WERI-Rb-1 (cell line): Measurements from ENCODE around the gene CDC6.

Experiments used
- DNase-seq: peaks from one replicate; pipeline ENCODE4 v3.0.0-alpha.2; 2020
- H3K27ac ChIP-seq: fragments of 250-450 bp; sonication (Bioruptor Pico); 2 replicates; pipeline ENCODE4 v1.5.1; 2020; ENCODE audit warnings: mild to moderate bottlenecking, moderate library complexity
- H3K27me3 ChIP-seq: fragments of 250-450 bp; sonication (Bioruptor Pico); 2 replicates; pipeline ENCODE4 v1.5.1; 2021; ENCODE audit warnings: mild to moderate bottlenecking, low read depth, moderate library complexity; ENCODE audit not compliant: insufficient read depth, severe bottlenecking
- H3K36me3 ChIP-seq: fragments of 250-450 bp; sonication (Bioruptor Pico); 2 replicates; pipeline ENCODE4 v1.5.1; 2020; ENCODE audit warnings: mild to moderate bottlenecking, moderate library complexity
- H3K4me3 ChIP-seq: 2 replicates; pipeline ENCODE4 v1.5.1; 2011; ENCODE audit warnings: low read depth, mild to moderate bottlenecking, control low read depth, low read length
- H3K9me3 ChIP-seq: fragments of 250-450 bp; sonication (Bioruptor Pico); 2 replicates; pipeline ENCODE4 v1.5.1; 2021; ENCODE audit warnings: mild to moderate bottlenecking, moderate library complexity; ENCODE audit not compliant: severe bottlenecking
- TF ChIP-seq, protein P1 (sequence below): IDR thresholded peaks from 2 replicates; pipeline ENCODE4 v1.5.1; 2011; ENCODE audit warnings: low read depth, mild to moderate bottlenecking, control low read depth, inconsistent platforms, low read length

CDC6 gene

DNA sequence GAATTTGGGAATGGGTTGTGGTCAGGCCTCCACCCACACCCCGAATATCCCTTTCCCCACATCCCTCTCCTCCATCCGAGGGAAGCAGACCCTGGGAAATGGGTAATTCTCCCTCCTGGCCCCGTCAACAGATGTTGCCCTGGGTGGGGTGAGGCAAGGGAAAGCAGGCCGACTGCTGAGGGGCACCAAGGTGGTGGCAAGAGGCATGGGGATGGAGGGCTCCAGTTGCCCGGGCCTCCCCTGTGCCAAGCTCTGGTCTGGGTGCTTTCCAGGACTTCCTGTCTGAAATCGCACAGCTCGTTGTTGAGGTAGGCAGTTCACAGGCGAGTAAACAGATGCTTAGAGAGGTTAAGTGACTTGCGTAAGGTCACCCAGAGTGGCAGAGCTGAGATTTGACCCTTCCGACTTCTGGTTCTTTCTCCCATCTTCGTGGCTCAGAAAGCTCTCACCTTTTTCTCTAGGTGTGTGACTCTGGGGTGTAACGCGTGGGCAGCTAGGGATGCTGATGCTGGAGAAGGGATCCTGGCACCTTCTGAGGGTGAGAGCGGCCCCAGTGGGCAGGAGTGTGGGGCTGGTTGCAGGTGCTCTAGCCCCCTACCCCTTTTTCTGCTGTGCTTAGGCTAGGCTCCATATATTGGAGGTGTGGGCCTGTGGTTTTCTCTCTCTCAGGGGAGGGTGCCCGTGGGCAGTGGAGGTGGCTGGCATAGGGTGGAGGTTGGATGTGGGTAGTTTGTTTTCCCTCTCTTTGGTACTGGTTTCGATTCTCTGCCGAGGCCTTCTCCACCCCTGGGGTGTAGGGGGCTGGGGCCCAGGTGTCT, 38.5 kb downstream of the CDC6 start:
- Histone ChIP-seq H3K4me3 (no peak overlapping the region), H3K27me3 (no peaks in the 10 kb centered on the region), H3K36me3 (peaks cover 5% of the 10 kb centered on the region), H3K27ac (no peak overlapping the region), H3K9me3 (no peaks in the 10 kb centered on the region)
- TF ChIP-seq, protein P1, sequence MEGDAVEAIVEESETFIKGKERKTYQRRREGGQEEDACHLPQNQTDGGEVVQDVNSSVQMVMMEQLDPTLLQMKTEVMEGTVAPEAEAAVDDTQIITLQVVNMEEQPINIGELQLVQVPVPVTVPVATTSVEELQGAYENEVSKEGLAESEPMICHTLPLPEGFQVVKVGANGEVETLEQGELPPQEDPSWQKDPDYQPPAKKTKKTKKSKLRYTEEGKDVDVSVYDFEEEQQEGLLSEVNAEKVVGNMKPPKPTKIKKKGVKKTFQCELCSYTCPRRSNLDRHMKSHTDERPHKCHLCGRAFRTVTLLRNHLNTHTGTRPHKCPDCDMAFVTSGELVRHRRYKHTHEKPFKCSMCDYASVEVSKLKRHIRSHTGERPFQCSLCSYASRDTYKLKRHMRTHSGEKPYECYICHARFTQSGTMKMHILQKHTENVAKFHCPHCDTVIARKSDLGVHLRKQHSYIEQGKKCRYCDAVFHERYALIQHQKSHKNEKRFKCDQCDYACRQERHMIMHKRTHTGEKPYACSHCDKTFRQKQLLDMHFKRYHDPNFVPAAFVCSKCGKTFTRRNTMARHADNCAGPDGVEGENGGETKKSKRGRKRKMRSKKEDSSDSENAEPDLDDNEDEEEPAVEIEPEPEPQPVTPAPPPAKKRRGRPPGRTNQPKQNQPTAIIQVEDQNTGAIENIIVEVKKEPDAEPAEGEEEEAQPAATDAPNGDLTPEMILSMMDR = no peak
- DNase-seq = no peak

DNA sequence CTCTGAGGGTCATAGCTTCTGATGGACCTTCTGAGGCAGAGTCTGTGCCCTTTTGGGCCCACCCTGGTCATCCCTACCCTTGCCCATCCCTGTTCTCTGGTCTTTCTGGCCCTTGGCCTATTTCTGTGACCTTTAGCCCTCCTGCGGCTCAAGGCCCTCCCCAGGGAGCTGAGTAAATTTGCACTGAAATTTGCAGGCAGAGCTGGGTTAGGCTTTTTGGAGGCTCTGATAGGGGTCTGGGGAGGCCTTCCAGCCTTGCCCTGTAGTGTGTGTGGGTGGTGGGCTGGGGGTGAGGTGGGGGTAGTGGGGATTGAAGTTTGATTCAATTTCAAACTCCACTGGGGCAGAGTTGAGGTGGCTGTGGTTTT, 39.1 kb downstream of the CDC6 start:
- Histone ChIP-seq H3K9me3 (no peaks in the 10 kb centered on the region), H3K4me3 (no peak overlapping the region), H3K27ac (no peak overlapping the region), H3K27me3 (no peaks in the 10 kb centered on the region), H3K36me3 (peaks cover 11% of the 10 kb centered on the region)
- TF ChIP-seq, protein P1 = no peak
- no peak for DNase-seq

- DNase-seq = no peak
- Histone ChIP-seq H3K9me3 (no peaks in the 10 kb centered on the region), H3K4me3 (no peak overlapping the region), H3K27me3 (no peaks in the 10 kb centered on the region), H3K36me3 (peaks cover 16% of the 10 kb centered on the region), H3K27ac (no peak overlapping the region)
- TF ChIP-seq, protein P1 = no peak
These were observed 39.6 kb downstream of the CDC6 start for GRCh38 chr17:40327244-40327729.

DNA sequence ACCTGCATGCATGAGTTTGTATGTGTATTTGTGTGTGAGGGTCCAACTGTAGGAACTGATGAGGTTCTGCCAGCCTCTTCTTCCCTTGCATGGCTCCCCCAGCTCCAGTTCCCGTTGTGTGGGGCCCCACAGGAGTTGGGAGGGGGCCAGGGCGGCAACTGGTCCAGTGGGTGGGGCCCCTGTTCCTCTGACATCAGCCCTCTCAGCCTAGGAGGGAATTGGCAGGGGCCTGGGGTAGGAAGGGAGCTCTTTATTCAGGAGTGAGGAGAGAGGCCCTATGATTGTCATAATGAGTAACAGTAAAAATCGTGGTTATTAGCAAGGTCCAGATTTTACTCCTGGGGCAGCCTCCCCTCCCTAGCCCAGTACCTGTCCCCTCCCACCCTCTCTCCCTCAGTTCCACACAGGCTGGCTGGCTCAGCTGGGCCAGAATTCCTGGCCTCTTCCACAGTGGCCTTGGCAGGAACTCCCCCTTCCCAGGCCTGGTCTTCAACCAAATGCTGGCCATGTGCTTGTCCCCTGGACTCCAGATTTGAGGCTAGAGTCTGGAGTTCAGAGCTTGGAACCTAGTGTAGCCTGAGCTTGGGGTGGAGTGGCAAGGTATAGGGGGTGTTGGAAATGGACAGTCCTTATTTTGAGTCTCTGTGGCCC, 40.2 kb downstream of the CDC6 start:
- DNase-seq = no peak
- TF ChIP-seq, protein P1 = no peak
- Histone ChIP-seq H3K4me3 (no peak overlapping the region), H3K27me3 (no peaks in the 10 kb centered on the region), H3K36me3 (peaks cover 17% of the 10 kb centered on the region), H3K27ac (no peak overlapping the region), H3K9me3 (no peaks in the 10 kb centered on the region)

- TF ChIP-seq, protein P1 = no peak
- no peak overlapping the region for H3K4me3 ChIP-seq
- no peaks in the 10 kb centered on the region for H3K27me3 ChIP-seq
- H3K9me3 ChIP-seq = no peaks in the 10 kb centered on the region
- no peak for DNase-seq
- H3K36me3 ChIP-seq = peaks cover 21% of the 10 kb centered on the region
- no peak overlapping the region for H3K27ac ChIP-seq
These were observed 40.7 kb downstream of the CDC6 start for GRCh38 chr17:40328386-40328766.
